HG03520 (cell line): ENCODE data around the gene AIF1.
A peak's percentile ranks its signal among the peaks of the same experiment; 100 is the strongest.

Experiments used
- ATAC-seq: cut with Tn5 transposase; IDR thresholded peaks from one replicate; pipeline ENCODE4 v1.9.1; 2021; ENCODE audit warnings: mild to moderate bottlenecking, moderate library complexity; ENCODE audit not compliant: unreplicated experiment

AIF1 gene

GRCh38 chr6:31619805-31620585 is 5.0 kb downstream of the AIF1 start:
- peak; percentile 67 for ATAC-seq

DNA sequence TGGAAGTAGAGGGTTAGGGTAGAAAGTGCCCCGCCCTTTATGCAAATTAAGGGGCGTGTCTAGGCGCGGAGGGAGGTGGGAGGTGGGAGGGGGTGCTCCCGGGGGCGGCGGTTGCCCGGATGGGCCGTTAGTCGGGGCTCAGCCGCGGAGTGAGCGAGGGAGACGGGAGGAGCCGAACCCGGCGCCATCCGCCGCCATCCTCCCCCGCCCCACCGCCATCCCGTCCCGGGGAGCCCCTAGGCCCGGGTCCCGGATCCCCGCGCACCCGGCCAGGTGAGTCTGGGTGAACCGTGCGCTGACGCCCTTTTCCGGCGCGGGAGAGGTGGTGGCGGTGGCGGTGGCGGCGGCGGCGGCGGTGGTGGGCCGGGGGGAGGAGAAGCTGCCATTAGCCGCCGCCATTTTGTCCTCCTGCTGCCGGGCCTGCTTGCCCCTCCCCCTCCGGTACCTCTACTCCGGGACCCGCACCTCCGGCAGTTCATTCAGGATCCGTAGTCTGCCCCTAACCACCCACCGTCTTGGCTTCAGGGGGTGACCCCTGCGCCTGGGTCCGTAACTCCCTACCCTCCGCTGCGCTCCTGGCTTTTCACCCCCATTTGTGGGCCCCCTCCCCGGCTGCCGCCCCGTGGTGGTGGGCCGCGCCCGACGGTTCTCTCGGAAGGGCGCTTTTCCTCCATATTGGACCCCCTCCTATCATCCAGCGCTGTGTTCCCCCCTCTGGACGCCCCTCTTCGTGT is 5.7 kb downstream of the AIF1 start, which contains the start of gene PRRC2A:
PRRC2A (plus strand) TSS at position 130 of the 734 bp plus-strand sequence. CDS start 2,075 bp downstream, outside the sequence.
- peak; percentile 37 for ATAC-seq

DNA sequence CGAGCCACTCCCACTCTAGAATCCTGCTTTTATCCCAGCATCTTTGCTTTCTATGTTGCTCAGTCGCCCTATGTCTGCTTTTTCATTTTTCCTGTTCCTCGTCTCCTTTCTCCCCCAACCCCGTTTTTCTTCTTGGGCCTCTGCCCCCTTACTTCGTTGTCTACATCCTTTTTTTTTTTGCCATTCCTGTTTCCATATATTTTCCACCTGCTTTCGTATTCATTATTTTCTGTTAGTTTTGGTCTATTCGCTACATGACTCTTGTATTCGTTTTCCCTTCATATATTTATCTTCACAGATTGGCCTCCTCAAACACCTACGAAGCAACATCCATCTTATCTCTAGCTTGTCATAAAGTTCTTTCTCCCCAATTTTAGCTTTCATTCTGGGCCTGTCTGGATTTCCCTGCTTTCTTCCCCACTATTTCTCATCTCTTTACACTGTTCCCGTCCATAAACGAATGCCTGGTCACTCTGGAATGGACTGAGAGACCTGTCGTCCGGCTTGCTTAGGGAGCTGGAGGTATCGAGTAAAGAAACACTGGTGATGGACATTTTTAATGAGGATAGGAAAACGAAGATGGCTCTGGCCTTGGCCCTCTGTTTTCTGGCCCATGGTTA is 6.4 kb downstream of the AIF1 start:
- ATAC-seq: no peak

GRCh38 chr6:31621991-31622390 is 7.0 kb downstream of the AIF1 start:
- ATAC-seq: no peak

DNA sequence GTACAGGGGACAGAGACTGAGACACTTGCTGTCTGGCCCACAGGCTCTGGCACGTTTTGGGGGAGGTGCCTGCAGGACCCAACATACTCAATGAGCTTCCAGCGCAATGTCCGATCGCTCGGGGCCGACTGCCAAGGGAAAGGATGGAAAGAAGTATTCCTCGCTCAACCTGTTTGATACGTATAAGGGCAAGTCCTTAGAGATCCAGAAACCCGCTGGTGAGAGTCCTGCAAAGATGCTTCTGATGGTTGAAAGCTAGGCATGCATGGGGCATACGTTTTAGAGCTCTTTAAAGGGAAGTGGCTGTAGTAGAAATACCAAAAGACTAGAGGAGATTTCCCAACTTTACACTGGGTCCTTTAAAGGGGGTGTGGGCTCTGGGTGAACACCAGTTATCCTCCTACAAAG is 7.7 kb downstream of the AIF1 start:
- ATAC-seq: no peak

DNA sequence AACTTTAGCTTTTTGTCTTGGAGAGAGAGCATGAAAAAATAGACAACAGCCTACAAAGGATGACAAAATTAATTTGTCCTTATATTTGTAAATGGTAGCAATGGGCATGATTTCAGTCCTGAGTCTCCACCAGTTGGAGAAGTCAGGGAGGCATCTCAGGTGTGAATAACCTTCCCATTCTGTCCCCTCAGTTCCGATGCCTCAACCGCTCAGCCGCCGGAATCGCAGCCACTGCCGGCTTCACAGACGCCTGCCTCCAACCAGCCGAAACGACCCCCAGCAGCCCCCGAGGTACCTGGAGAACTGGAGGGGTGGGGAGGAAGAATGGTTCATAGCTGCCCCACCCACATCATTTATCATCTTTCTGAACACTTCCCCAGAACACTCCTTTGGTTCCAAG is 9.0 kb downstream of the AIF1 start:
- no peak for ATAC-seq

GRCh38 chr6:31626952-31627351 is 11.9 kb downstream of the AIF1 start:
- ATAC-seq: no peak

DNA sequence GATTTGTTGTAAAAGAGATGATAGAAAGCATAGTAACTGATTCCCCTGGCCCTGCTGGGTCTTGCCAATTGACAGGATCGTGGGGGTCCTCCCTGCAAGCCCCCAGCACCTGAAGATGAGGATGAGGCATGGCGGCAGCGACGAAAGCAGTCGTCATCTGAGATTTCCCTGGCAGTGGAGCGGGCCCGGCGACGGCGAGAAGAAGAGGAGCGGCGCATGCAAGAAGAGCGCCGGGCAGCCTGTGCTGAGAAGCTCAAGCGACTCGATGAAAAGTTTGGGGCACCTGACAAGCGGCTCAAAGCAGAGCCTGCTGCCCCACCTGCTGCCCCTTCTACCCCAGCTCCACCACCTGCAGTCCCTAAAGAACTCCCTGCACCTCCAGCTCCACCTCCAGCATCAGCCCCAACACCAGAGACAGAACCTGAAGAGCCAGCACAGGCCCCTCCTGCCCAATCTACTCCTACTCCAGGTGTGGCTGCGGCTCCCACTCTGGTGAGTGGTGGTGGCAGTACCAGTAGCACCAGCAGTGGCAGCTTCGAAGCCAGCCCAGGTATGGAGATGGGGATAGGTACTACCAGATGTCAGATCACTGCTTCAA is 12.8 kb downstream of the AIF1 start:
- no peak for ATAC-seq

GRCh38 chr6:31629014-31629413 is 14.0 kb downstream of the AIF1 start:
- ATAC-seq: no peak

DNA sequence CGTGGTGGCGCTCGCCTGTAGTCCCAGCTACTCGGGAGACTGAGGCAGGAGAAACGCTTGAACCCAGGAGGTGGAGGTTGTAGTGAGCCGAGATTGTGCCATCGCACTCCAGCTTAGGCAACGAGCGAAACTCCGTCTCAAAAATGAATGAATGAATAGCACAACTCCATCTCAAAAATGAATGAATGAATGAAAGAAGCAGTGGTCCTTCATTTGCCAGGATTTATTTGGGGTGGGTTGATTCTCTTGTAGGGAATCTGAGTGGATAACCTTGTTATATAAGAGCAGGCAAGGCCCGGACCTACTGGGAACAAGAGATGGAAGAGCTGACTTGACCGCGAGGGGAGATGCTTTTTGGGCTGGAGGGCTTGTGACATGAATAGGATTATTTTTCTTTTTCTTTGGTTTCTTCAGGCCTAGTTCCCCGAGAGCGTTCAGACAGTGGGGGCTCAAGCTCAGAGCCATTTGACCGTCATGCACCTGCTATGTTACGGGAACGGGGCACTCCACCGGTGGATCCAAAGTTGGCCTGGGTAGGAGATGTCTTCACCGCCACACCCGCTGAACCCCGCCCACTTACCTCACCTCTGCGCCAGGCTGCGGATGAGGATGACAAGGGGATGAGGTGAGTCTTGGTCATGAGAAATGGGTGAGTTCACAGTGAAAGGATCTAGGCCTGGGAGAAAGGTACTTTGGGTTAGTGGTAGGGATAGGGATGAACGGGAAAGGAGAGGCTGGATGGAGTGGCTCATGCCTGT is 15.3 kb downstream of the AIF1 start:
- no peak for ATAC-seq

- no peak for ATAC-seq
These were observed 16.2 kb downstream of the AIF1 start for GRCh38 chr6:31631209-31631608.

GRCh38 chr6:31631681-31632278 is 16.7 kb downstream of the AIF1 start:
- ATAC-seq: no peak

- ATAC-seq: no peak
These were observed 17.4 kb downstream of the AIF1 start for GRCh38 chr6:31632279-31632946.

DNA sequence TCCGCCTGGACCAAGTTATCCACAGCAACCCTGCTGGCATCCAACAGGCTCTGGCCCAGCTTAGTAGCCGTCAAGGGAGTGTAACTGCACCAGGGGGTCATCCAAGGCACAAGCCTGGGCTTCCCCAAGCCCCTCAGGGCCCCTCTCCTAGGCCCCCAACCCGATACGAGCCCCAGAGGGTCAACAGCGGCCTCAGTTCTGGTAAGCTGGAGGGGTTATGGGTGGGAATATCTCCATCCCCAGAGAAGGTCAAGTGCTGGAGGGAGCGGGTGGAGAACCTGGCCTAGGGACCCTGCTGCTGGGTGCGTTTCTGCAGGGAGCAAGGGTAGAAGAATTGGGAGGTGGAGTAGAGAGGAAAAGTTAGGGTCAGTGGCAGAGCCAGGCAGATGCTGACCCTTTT is 18.4 kb downstream of the AIF1 start:
- no peak for ATAC-seq

DNA sequence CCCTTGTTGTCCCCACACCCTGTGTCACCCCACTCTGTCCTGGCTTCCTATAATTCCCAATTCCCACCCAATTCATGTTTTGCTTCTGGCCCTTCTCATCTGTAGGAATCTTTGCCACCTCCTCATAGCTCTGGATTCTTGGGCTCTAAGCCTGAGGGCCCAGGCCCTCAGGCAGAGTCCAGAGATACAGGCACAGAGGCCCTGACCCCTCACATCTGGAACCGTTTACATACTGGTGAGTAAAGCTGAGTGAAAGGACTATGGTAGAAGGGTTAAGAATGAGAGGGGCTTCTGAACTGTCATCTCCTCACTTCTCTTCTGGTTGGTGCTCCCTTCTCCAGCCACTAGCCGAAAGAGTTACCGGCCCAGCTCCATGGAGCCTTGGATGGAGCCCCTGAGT is 19.1 kb downstream of the AIF1 start:
- no peak for ATAC-seq

- ATAC-seq: no peak
These were observed 20.0 kb downstream of the AIF1 start for GRCh38 chr6:31634969-31635575.

DNA sequence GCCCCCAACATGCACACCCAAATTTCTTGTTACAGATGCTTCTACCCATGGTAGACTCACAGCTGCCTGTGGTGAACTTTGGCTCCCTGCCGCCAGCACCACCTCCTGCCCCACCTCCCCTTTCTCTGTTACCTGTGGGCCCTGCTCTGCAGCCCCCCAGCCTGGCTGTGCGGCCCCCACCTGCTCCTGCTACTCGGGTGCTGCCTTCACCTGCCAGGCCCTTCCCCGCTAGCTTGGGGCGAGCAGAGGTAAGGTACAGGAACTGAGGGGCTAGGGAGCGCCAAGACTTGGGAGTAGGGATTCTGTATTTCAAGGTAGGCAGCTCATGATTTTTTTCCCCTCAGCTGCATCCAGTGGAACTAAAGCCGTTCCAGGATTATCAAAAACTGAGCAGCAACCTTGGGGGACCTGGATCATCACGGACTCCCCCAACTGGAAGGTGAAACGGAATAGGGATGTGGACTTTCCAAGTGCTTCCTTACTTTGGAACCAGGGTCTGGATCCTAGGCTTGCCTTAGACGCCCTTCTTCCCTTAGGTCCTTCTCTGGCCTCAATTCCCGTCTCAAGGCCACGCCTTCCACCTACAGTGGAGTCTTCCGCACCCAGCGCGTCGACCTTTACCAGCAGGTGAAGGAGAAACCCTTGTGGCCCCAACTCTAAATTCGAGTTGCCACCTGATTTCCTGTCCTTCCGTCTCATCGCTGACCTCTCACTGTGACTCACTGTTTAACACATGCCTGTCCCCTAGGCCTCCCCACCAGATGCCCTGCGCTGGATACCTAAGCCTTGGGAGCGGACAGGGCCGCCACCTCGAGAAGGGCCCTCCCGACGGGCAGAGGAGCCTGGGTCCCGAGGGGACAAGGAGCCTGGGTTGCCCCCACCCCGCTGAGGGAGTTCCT is 21.9 kb downstream of the AIF1 start:
- ATAC-seq: no peak

DNA sequence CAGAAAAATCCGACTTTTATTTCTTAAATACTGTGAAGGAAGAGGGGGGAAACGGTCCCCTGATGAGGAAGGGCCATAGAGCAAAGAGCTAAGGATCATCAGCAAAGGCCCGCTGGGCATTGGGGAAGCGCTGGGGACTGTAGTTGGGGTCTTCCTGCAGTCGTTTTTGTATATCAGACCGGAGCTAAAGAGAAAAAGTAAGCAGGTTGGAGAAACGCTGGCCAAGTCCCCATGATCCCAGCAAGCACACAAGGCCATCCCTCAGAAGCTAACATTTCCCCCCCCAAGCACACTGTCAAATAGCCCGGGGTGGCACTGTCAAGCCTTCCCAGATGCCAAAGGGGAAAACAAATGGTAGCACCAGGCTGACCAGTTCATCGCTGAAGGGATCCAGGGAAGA is 24.0 kb downstream of the AIF1 start:
- ATAC-seq: no peak
